NB4 (cell line): Measurements from ENCODE around the gene ZDHHC3.

Source experiments
- POLR2A ChIP-seq: IDR thresholded peaks from 2 replicates; pipeline ENCODE4 v1.6.1; 2011; ENCODE audit warnings: mild to moderate bottlenecking; ENCODE audit not compliant: insufficient read length; ENCODE audit errors: extremely low read depth
- TF ChIP-seq, protein P1 (sequence below): IDR thresholded peaks from one replicate; pipeline ENCODE4 v1.5.1; 2012; ENCODE audit warnings: low read depth, low read length
- TF ChIP-seq, protein P2 (sequence below): IDR thresholded peaks from 2 replicates; pipeline ENCODE4 v1.6.1; 2011; ENCODE audit warnings: low read depth, low read length

DNA sequence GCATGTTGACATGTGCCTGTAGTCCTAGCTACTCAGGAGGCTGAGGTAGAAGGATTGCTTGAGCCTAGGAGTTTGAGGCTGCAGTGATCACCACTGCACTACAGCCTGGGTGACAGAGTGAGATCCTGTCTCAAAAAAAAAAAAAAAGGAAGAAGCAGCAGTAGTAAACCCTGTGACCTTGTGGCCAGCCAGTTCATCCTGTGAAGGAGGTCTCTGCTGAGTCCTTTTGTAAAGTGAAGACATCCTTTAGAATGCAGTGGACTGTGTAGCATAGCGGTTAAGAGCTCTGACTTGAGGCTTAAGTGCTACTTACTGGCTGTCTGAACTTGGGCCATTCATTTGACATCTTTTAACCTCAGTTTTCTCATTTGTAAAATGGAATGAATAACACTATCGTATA is 8.4 kb upstream of the ZDHHC3 start:
- TF ChIP-seq, protein P1, sequence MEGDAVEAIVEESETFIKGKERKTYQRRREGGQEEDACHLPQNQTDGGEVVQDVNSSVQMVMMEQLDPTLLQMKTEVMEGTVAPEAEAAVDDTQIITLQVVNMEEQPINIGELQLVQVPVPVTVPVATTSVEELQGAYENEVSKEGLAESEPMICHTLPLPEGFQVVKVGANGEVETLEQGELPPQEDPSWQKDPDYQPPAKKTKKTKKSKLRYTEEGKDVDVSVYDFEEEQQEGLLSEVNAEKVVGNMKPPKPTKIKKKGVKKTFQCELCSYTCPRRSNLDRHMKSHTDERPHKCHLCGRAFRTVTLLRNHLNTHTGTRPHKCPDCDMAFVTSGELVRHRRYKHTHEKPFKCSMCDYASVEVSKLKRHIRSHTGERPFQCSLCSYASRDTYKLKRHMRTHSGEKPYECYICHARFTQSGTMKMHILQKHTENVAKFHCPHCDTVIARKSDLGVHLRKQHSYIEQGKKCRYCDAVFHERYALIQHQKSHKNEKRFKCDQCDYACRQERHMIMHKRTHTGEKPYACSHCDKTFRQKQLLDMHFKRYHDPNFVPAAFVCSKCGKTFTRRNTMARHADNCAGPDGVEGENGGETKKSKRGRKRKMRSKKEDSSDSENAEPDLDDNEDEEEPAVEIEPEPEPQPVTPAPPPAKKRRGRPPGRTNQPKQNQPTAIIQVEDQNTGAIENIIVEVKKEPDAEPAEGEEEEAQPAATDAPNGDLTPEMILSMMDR: no peak
- no peak for TF ChIP-seq POLR2A
- TF ChIP-seq, protein P2, sequence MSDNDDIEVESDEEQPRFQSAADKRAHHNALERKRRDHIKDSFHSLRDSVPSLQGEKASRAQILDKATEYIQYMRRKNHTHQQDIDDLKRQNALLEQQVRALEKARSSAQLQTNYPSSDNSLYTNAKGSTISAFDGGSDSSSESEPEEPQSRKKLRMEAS: no peak
